HG03432 (cell line): ENCODE measurements around the gene CACNG6.
"Not testable (repeated sequence)": the region's sequence is repeated elsewhere in the genome, so short reads cannot be mapped to it uniquely, and the experiment has no call there.

ENCODE experiments used
- ATAC-seq: cut with Tn5 transposase; IDR thresholded peaks from one replicate; pipeline ENCODE4 v1.9.1; 2021; ENCODE audit warnings: mild to moderate bottlenecking, moderate library complexity; ENCODE audit not compliant: unreplicated experiment

The CACNG6 gene

GRCh38 chr19:53991224-53992113 is at the start of gene CACNG6:
TSS of gene CACNG6 (plus strand) at chr19:53991637. CDS start at chr19:53992878, 1,241 bp downstream.
- ATAC-seq = no peak

- no peak for ATAC-seq
Measured at GRCh38 chr19:53942001-53942786, 49.2 kb upstream of the CACNG6 start.

- ATAC-seq = no peak
Measured at GRCh38 chr19:53944416-53944815, 47.0 kb upstream of the CACNG6 start.

GRCh38 chr19:53944933-53945332 is 46.5 kb upstream of the CACNG6 start:
- ATAC-seq = no peak

- no peak for ATAC-seq
Measured at GRCh38 chr19:53945441-53945840, 46.0 kb upstream of the CACNG6 start.

- no peak for ATAC-seq
Measured at GRCh38 chr19:53945998-53946397, 45.4 kb upstream of the CACNG6 start.

GRCh38 chr19:53947624-53948023 is 43.8 kb upstream of the CACNG6 start:
- ATAC-seq = no peak

- ATAC-seq = not testable (repeated sequence)
Measured at GRCh38 chr19:53948611-53949010, 42.8 kb upstream of the CACNG6 start.

GRCh38 chr19:53951436-53951835 is 40.0 kb upstream of the CACNG6 start:
- ATAC-seq = no peak

- no peak for ATAC-seq
Measured at GRCh38 chr19:53951947-53952346, 39.5 kb upstream of the CACNG6 start.

GRCh38 chr19:53953383-53953782 is 38.1 kb upstream of the CACNG6 start:
- ATAC-seq = no peak

GRCh38 chr19:53957448-53958167 is 33.8 kb upstream of the CACNG6 start:
- ATAC-seq = no peak

- no peak for ATAC-seq
Measured at GRCh38 chr19:53958168-53958571, 33.3 kb upstream of the CACNG6 start.

- ATAC-seq = no peak
Measured at GRCh38 chr19:53958823-53959757, 32.3 kb upstream of the CACNG6 start.

GRCh38 chr19:53960187-53960586 is 31.2 kb upstream of the CACNG6 start:
- ATAC-seq = no peak

- no peak for ATAC-seq
Measured at GRCh38 chr19:53960886-53961285, 30.6 kb upstream of the CACNG6 start.

GRCh38 chr19:53961523-53962356 is 29.7 kb upstream of the CACNG6 start:
- no peak for ATAC-seq

- no peak for ATAC-seq
Measured at GRCh38 chr19:53962887-53963431, 28.5 kb upstream of the CACNG6 start, which contains the start of gene CACNG8. TSS of gene CACNG8 (plus strand) at chr19:53962937.

GRCh38 chr19:53965091-53965490 is 26.3 kb upstream of the CACNG6 start:
- ATAC-seq = no peak
